ENCODE data around the gene DRAXIN. TPM values are rescaled to one million over a fixed set of nuclear protein-coding genes. Genes with fewer than 3 reads are reported as not detected.

The DRAXIN gene
- polyA plus RNA-seq, 1 donor from 2014 or later, result 33.5 TPM

GRCh38 chr1:11774753-11775152 lies 83.2 kb downstream of the DRAXIN start:
- Histone ChIP-seq H3F3A (ENCODE audit: insufficient read depth, low read length, poor library complexity, severe bottlenecking) (no peaks in the 10 kb centered on the region), H3K9me3 (ENCODE audit: low read length) (no peaks in the 10 kb centered on the region), H3K9ac (ENCODE audit: low read length) (no peak overlapping the region), H3K9me2 (ENCODE audit: insufficient read depth, low read length) (no peaks in the 10 kb centered on the region), H3K27me3 (ENCODE audit: insufficient read depth, low read depth, low read length) (no peaks in the 10 kb centered on the region), H3K4me2 (ENCODE audit: low read length) (no peak overlapping the region), H2AFZ (ENCODE audit: low read depth, low read length) (no peak overlapping the region), H4K20me1 (ENCODE audit: insufficient read depth) (no peaks in the 10 kb centered on the region), H3K27ac (ENCODE audit: low read length) (no peak overlapping the region), H3K36me3 (ENCODE audit: insufficient read depth, low read length) (no peaks in the 10 kb centered on the region), H3K4me3 (ENCODE audit: low read length) (no peak overlapping the region), H3K79me2 (replicated peaks; ENCODE audit: insufficient read depth, low read length) (no peaks in the 10 kb centered on the region)
- no peak for TF ChIP-seq TAF1 (IDR thresholded peaks at IDR 0.05; ENCODE audit: low read depth)
- TF ChIP-seq CTCF (IDR thresholded peaks at IDR 0.05; ENCODE audit: poor library complexity, severe bottlenecking), result no peak
- TF ChIP-seq REST (IDR thresholded peaks at IDR 0.05; ENCODE audit: borderline replicate concordance), result no peak
- TF ChIP-seq RAD21 (conservative IDR thresholded peaks at IDR 0.05), result no peak
- no peak for TF ChIP-seq EZH2 (IDR thresholded peaks at IDR 0.05; ENCODE audit: borderline replicate concordance, insufficient read depth, low read length, poor library complexity, severe bottlenecking)
- no peak for TF ChIP-seq POLR2AphosphoS5 (IDR thresholded peaks at IDR 0.05)
- no peak for TF ChIP-seq SMC3 (conservative IDR thresholded peaks at IDR 0.05; ENCODE audit: poor library complexity)
- TF ChIP-seq MXI1 (conservative IDR thresholded peaks at IDR 0.05; ENCODE audit: poor library complexity, severe bottlenecking), result no peak
- TF ChIP-seq EP300 (conservative IDR thresholded peaks at IDR 0.05; ENCODE audit: poor library complexity, severe bottlenecking), result no peak

Other genes with a start within 250 kb of the DRAXIN start
- gene DISP3, start 212.6 kb upstream of the DRAXIN start, polyA plus RNA-seq, result 14.9 and 21.8 TPM in 2 replicates
- gene FBXO2, start 37.3 kb upstream of the DRAXIN start, polyA plus RNA-seq, result 16.6 and 24.7 TPM in 2 replicates
- gene FBXO44, start 36.8 kb upstream of the DRAXIN start, polyA plus RNA-seq, result 119 and 126 TPM in 2 replicates
- gene FBXO6, start 27.5 kb upstream of the DRAXIN start, polyA plus RNA-seq, result 0.68 and 2.3 TPM in 2 replicates
- 182 and 203 TPM in 2 replicates for gene MAD2L2, start 10.6 kb upstream of the DRAXIN start, polyA plus RNA-seq
- gene AGTRAP, start 44.4 kb downstream of the DRAXIN start, polyA plus RNA-seq, result 4.4 and 5.7 TPM in 2 replicates
- gene C1orf167, start 70.5 kb downstream of the DRAXIN start, polyA plus RNA-seq, result not detected in 2 replicates
- gene MTHFR, start 114.3 kb downstream of the DRAXIN start, polyA plus RNA-seq, result 21.2 and 25.8 TPM in 2 replicates
- gene CLCN6, start 114.5 kb downstream of the DRAXIN start, polyA plus RNA-seq, result 12.5 and 15.6 TPM in 2 replicates
- not detected in 2 replicates for gene NPPA, start 156.1 kb downstream of the DRAXIN start, polyA plus RNA-seq
- gene NPPB, start 167.2 kb downstream of the DRAXIN start, polyA plus RNA-seq, result not detected in 2 replicates
- gene KIAA2013, start 234.7 kb downstream of the DRAXIN start, polyA plus RNA-seq, result 24.9 and 34.5 TPM in 2 replicates
- 2.1 and 6.9 TPM in 2 replicates for gene PLOD1, start 243.0 kb downstream of the DRAXIN start, polyA plus RNA-seq

Data from neural cell (in vitro differentiated cells).